Activated CD8-positive, alpha-beta memory T cell treated with anti-CD3 and anti-CD28 coated beads for 1 hour (primary cell): ENCODE measurements around the gene PPP1R15B.

Source experiments
- DNase-seq, 2 donors: peaks; one replicate each; pipeline ENCODE4 v3.0.0-alpha.2; 2020; ENCODE audit warnings: low read depth in 1 of 2; ENCODE audit errors: extremely low read depth in 1 of 2

PPP1R15B gene

GRCh38 chr1:204404629-204405028, 7.0 kb downstream of the PPP1R15B start:
- DNase-seq: no peak

GRCh38 chr1:204402391-204402790, 9.2 kb downstream of the PPP1R15B start:
- no peak for DNase-seq

- no peak for DNase-seq
Observed at GRCh38 chr1:204401730-204402129, 9.9 kb downstream of the PPP1R15B start.

GRCh38 chr1:204400882-204401510, 10.6 kb downstream of the PPP1R15B start:
- DNase-seq: no peak

- no peak for DNase-seq
Observed at GRCh38 chr1:204398197-204399125, 13.2 kb downstream of the PPP1R15B start.

GRCh38 chr1:204396015-204396583, 15.5 kb downstream of the PPP1R15B start:
- no peak for DNase-seq

- DNase-seq: no peak
Observed at GRCh38 chr1:204391629-204392028, 20.0 kb downstream of the PPP1R15B start.

GRCh38 chr1:204390751-204391466, 20.7 kb downstream of the PPP1R15B start:
- DNase-seq: no peak

DNA sequence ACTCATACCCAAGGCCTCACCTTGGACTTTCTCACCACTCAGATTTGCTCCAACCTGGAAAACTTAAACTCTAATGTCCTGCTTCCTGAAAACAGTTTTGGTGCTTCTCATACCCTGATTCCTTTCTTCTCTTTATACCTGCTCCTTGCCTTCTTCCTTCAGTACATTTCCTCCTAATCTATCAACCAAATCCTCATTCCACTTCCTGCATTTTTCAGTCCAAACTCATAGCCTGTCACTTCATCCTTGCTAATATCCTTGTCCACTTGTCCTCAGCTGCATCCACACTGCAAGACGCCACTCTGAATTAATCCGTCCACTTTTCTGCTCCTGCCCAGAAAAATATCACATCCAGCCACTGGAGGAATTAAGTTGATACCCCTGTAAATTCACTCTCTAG, 25.9 kb downstream of the PPP1R15B start:
- no peak for DNase-seq

DNA sequence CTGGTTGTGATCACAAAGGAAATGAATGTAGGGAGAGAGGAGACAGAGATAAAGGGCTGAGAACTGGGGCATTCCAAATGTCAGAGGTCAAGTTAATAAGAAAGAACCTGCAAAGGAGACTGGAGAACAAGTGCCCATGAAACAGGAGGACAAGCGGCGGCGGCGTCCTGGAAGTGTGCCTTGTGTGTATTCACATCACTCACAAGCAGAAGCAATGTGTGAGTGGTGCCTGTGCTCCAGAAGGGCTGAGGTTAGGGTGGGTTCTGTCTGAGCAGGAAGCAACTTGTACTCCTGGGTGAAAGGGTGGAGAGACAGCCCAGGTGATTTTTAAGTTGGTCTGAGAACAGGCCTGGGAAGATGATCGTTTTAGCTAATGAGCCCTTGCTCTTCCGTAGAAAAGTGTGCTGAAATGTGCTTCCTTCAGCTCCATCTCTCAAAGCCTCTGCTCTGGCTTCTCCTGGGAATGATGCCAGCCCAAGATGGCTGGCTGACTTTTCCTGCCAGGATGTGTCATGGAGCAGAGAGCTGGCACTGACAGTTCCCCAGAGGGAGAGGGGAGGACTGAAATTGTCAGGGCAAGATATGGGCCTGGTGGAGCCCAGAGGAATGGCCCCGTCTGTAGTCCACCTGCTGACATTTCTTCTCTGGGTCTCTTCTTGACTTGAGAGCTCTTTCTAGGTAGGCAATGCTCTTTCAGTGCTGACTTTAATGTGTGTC, 26.8 kb downstream of the PPP1R15B start:
- no peak for DNase-seq

- DNase-seq: no peak
Observed at GRCh38 chr1:204383163-204383904, 28.3 kb downstream of the PPP1R15B start.

DNA sequence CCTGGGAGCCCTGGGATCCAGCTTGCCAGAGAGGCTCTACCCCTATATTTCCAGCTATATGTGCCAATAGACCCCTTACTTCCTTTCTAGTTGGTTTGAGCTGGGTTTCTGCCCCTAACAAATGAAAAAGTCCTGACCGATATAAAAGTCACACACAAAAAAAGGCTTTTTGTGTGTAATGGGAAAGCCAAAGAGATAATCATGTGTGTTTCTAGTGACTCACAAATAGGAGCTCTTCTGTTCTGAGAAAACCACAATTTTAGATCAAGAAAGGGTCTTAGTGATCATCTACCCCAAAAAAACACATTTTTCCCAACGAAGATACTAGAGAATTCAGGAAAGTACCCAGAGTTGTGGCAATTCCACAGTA, 28.9 kb downstream of the PPP1R15B start:
- no peak for DNase-seq

DNA sequence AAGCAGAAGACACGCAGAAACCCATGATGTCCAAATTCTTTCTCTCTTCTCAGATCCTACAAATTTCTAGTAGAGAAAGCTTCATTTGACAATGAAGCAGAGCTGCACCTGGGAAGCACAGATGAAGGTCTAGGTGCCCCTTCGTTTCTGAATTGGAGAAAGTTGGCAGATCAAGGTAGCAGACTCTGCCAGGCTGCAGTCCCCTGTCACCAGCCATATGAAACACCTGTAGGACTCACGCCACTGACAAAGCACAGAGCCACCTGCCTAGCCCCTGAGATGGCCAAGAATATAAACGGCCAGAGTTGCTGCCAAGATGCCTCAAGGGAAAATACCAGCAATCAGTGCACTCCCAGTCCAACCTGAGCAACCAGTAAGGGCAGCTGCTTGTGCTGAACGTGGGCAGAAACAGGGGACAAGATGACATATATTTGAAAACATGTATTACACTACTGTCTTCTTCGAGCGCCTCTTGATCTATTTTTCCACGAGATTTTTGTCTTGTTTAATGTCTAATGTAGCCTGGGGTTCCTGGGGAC, 31.3 kb downstream of the PPP1R15B start:
- DNase-seq: no peak

GRCh38 chr1:204377800-204378668, 33.6 kb downstream of the PPP1R15B start:
- DNase-seq: peak in 1 of 2 donors; percentile 25

GRCh38 chr1:204376919-204377799, 34.5 kb downstream of the PPP1R15B start:
- no peak for DNase-seq

DNA sequence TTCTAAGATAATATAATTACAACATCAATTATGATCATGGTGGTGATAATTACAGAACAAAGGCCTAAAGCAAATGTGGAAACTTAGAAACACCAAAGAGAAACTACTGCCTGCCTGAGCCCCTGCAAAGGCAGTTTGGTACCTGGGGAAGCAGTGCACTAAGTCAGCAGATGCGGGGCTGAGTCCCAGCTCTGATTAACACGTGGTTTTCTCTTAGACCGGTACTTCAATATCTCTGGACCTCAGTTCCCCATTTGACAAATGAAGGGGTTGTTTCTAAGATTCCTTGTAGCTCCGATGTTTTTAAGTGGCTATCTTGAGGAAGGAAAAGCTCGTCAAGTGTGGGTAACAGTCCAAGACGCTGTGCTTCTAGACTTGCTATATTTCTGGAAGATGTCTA, 35.2 kb downstream of the PPP1R15B start:
- no peak for DNase-seq

DNA sequence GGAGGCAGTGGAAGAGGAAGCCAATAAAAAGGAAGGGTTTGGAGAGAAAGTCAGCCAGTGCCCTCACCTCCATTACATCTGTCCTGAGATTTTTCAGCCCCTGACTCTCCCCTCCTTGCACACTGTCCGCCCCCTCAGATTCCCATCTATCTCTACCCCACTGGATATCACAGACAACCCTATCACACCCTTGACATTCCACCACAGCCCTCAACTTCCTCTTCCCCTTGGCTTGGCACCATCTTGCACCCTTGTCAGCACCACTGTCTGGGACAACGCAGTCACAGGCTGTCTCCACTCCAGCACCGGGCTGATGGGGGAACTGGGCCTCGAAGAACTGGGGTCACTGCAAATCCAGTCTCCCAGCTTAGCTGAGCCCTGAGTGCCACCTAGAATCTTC, 37.7 kb downstream of the PPP1R15B start:
- no peak for DNase-seq

GRCh38 chr1:204370176-204370575, 41.4 kb downstream of the PPP1R15B start:
- DNase-seq: no peak
